Stimulated activated CD4-positive, alpha-beta T cell treated with anti-CD3 and anti-CD28 coated beads, Interleukin-1b, Interleukin-23, amount 100 ng/mL, for 24 hours (primary cell): ENCODE measurements around the gene ACHE.
"Not testable (repeated sequence)": the region's sequence is repeated elsewhere in the genome, so short reads cannot be mapped to it uniquely, and the experiment has no call there.

Experiments used
- DNase-seq, 4 experiments: peaks; one replicate each; pipeline ENCODE4 v3.0.0-alpha.2; 2020; ENCODE audit warnings: low read depth in 4 of 4, low spot score in 1 of 4

Gene ACHE

GRCh38 chr7:100863406-100863950 lies 32.2 kb downstream of the ACHE start:
- no peak for DNase-seq

DNA sequence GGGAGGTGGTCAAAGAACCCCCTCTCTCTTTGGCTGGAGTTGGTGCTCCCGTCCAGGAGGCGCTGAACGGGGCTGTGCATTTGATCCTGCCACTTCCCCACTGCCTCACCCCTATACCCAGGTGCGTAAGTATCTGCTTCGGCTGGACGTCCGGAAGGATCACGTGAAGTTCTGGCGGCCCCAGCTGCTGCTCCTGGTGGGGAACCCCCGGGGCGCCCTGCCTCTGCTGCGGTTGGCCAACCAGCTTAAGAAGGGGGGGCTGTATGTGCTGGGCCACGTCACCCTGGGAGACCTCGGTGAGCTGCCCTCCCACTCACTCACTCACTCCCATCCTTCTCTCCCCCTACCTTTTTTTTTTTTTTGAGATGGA lies 34.1 kb downstream of the ACHE start:
- DNase-seq = no peak

- DNase-seq = no peak
These were observed 34.7 kb downstream of the ACHE start for GRCh38 chr7:100860702-100861615.

DNA sequence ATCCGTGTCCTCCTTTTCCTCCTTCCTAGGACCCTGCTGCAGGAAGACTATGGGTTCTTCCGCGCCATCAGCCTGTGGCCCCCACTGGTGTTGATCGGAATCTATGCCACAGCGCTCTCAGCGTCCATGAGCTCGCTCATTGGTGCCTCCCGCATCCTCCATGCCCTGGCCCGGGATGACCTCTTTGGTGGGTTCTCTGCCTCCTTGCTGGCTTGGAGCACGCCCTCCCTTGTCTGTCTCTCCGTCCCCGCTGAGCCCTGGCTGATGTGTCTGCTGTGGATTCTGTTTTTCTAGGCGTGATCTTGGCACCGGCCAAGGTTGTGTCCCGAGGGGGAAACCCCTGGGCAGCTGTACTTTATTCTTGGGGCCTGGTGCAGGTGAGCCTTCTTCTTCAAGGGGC lies 35.8 kb downstream of the ACHE start:
- no peak for DNase-seq

GRCh38 chr7:100856871-100857282 lies 38.8 kb downstream of the ACHE start:
- no peak for DNase-seq

DNA sequence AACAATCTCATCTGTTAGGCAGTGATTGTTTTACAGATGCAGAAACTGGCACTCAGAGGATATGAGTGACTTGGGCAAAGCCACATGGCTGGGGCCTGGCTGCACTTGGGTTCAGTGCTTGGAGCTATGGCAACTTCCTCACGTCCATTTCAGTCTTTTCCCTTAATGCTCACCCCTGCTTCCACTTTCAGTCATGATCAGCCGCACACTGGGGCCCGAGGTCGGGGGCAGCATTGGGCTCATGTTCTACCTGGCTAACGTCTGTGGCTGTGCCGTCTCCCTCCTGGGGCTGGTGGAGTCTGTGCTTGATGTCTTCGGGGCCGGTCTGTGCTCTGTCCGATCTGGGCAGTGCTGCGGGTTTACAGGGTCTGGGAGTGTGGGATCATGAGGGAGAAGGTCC lies 40.2 kb downstream of the ACHE start:
- no peak for DNase-seq

DNA sequence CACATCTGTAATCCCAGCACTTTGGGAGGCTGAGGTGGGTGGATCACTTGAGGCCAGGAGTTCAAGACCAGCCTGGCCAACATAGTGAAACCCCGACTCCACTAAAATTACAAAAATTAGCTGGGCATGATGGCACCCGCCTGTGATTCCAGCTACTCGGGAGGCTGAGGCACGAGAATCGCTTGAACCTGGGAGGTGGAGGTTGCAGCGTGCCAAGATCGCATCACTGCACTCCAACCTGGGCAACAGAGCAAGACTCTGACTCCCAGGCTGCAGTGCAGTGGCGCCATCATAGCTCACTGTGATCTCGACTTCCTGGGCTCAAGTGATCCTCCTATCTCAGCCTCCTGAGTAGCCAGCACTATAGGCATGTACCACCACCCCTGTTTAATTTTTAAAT lies 40.8 kb downstream of the ACHE start:
- DNase-seq = not testable (repeated sequence)

GRCh38 chr7:100854146-100854895 lies 41.4 kb downstream of the ACHE start:
- DNase-seq = no peak

GRCh38 chr7:100852048-100852872 lies 43.4 kb downstream of the ACHE start, which contains the start of gene SLC12A9:
TSS of gene SLC12A9 (plus strand) at chr7:100852713. CDS start at chr7:100854198, 1,485 bp downstream.
- peak; percentile 71 to 89 (median 80) for DNase-seq

DNA sequence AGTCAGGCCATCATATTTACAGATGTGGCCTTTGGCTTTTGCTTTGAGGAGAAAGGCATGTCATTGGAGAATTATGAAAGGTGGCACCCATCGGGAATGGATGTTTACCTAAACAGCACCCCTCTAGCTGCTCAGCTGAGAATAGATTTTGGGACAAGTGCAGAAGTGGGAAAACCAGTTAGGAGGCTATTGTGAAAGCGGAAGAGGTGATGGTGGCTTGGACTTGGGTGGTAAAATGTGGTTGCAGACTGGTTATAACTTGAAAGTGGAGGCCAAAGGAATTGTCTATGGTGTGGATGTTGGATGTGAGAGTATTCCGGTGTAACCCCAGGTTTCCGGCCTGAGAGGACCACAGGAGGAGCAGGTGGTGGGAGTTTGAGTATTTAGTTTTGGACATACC lies 48.3 kb downstream of the ACHE start:
- DNase-seq = no peak

DNA sequence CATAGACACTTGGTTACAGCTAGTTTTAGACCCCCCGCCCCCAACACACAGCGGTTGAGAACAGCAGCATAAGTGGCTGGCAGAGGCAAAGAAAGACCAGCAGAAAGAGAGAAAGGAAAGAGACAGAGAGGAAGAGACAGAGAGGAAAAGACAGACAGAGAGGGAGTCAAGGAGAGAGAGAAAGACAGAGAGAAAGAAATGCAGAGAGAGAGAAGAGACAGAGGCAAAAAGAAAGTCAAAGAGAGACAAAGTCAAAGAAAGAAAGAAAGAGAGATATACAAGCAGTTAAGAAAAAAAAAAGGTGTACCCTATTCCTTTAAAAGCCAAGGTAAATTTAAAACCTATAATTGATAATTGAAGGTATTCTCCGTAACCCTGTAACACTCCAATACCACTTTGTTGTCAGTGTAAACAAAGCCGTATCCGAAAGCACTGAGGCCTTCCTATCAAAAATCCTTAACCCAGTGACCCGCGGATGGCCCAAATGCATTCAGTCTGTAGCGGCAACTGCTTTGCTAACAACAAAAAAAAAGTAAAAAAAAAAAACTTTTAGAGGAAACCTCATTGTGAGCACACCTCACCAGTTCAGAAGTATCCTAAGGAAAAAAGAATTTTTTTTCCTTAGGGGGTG lies 55.1 kb downstream of the ACHE start:
- DNase-seq = no peak
